Keratinocyte (primary cell): ENCODE measurements around the gene DIAPH3. TPM values are rescaled to one million over a fixed set of nuclear protein-coding genes. Genes with fewer than 3 reads are reported as not detected.

ENCODE experiments used
- DNase-seq: peaks from one replicate; pipeline ENCODE4 v3.0.0-alpha.2; 2011; ENCODE audit warnings: low read depth, missing footprints, low spot score
- FAIRE-seq: peaks from 2 replicates; lab custom pipeline; 2011; peaks lifted over from hg19 to GRCh38; lab: Jason Lieb, UNC
- H2AFZ ChIP-seq: 2 replicates; pipeline ENCODE4 v1.6.0; 2012; ENCODE audit warnings: low read length, control low read depth, inconsistent platforms; ENCODE audit not compliant: control insufficient read depth
- H3K27ac ChIP-seq: 2 replicates; pipeline ENCODE4 v1.5.1; 2011; ENCODE audit warnings: low read length; ENCODE audit not compliant: control insufficient read depth, insufficient read depth
- H3K27me3 ChIP-seq: 3 replicates; pipeline ENCODE4 v1.6.0; 2011; ENCODE audit warnings: low read length; ENCODE audit not compliant: control insufficient read depth, insufficient read depth; ENCODE audit errors: extremely low read depth
- H3K36me3 ChIP-seq, 2 experiments: 2 replicates in 1 of 2; 3 replicates in 1 of 2; pipeline ENCODE4 v1.5.1; 2011; ENCODE audit warnings: low read length in 2 of 2, mild to moderate bottlenecking in 1 of 2; ENCODE audit not compliant: control insufficient read depth in 2 of 2, insufficient read depth in 2 of 2; ENCODE audit errors: extremely low read depth in 1 of 2
- H3K4me1 ChIP-seq: 3 replicates; pipeline ENCODE4 v1.5.1; 2011; ENCODE audit warnings: low read length; ENCODE audit not compliant: control insufficient read depth, insufficient read depth; ENCODE audit errors: extremely low read depth
- H3K4me2 ChIP-seq: 3 replicates; pipeline ENCODE4 v1.6.0; 2011; ENCODE audit warnings: low read depth, low read length; ENCODE audit not compliant: control insufficient read depth, insufficient read depth; ENCODE audit errors: extremely low read depth
- H3K4me3 ChIP-seq, 3 experiments: fragments of 200-600 bp in 1 of 3; sonication (generic) in 1 of 3; 2 replicates in 2 of 3; 3 replicates in 1 of 3; pipeline ENCODE4 v1.5.1; 2011 to 2016; ENCODE audit warnings: low read length in 3 of 3, mild to moderate bottlenecking in 3 of 3, control low read depth in 2 of 3, inconsistent platforms in 1 of 3, low read depth in 1 of 3, mixed read lengths in 1 of 3, mixed run types in 1 of 3, moderate library complexity in 1 of 3; ENCODE audit not compliant: control insufficient read depth in 2 of 3, insufficient read depth in 2 of 3; ENCODE audit errors: extremely low read depth in 1 of 3
- H3K79me2 ChIP-seq: 2 replicates; pipeline ENCODE4 v1.6.0; 2012; ENCODE audit warnings: low read length; ENCODE audit not compliant: control insufficient read depth, insufficient read depth
- H3K9ac ChIP-seq: 3 replicates; pipeline ENCODE4 v1.6.0; 2011; ENCODE audit warnings: low read length; ENCODE audit not compliant: control insufficient read depth, insufficient read depth; ENCODE audit errors: extremely low read depth
- H3K9me1 ChIP-seq: 3 replicates; pipeline ENCODE4 v1.6.0; 2011; ENCODE audit warnings: low read length; ENCODE audit not compliant: control insufficient read depth, insufficient read depth; ENCODE audit errors: extremely low read depth
- H3K9me3 ChIP-seq: 2 replicates; pipeline ENCODE4 v1.5.1; 2012; ENCODE audit warnings: low read depth, low read length; ENCODE audit not compliant: control insufficient read depth
- H4K20me1 ChIP-seq: 3 replicates; pipeline ENCODE4 v1.6.0; 2011; ENCODE audit warnings: low read length; ENCODE audit not compliant: control insufficient read depth, insufficient read depth; ENCODE audit errors: extremely low read depth
- CTCF ChIP-seq, 3 experiments: IDR thresholded peaks in 1 of 3; conservative IDR thresholded peaks in 1 of 3; optimal IDR thresholded peaks in 1 of 3; 2 replicates in 2 of 3; 3 replicates in 1 of 3; pipeline versions ENCODE3 to v1.5.1; 2011; ENCODE audit warnings: low read length in 3 of 3, mild to moderate bottlenecking in 3 of 3, moderate library complexity in 2 of 3, control low read depth in 1 of 3, inconsistent platforms in 1 of 3; ENCODE audit not compliant: insufficient read depth in 2 of 3; ENCODE audit errors: extremely low read depth in 1 of 3
- EZH2 ChIP-seq: IDR thresholded peaks from one replicate; pipeline ENCODE4 v1.6.1; 2012; ENCODE audit warnings: inconsistent platforms, mild to moderate bottlenecking, low read length, moderate library complexity
- dilution Hi-C: fragments of 300-500 bp; cut with MboI; formaldehyde crosslinking; loops from one replicate; pipeline ENCODE4 v1.7.0; 2020; ENCODE audit warnings: low sequenced_read_pairs; ENCODE audit not compliant: extremely low pct_ligation_motif_present
- polyA plus RNA-seq, 5 experiments: library from polyadenylated mRNA; depleted of rRNA in 3 of 5; stranded (reverse) in 3 of 5; stranded (forward) in 1 of 5; unstranded in 1 of 5; fragments of >200 nt; gene quantifications; 1 replicate in 1 of 5; 2 replicates in 3 of 5; 3 replicates in 1 of 5; pipeline versions ENCODE4 v1.2.1 to v1.2.3, GENCODE V29; 2011 to 2012; ENCODE audit warnings: missing spikeins in 2 of 5, low read depth in 1 of 5, low replicate concordance in 1 of 5

Gene DIAPH3
- polyA plus RNA-seq, 1 donor (not counting 4 experiments of a cell fraction or from before 2014, with no cell fraction given) = 9.0 TPM

DNA sequence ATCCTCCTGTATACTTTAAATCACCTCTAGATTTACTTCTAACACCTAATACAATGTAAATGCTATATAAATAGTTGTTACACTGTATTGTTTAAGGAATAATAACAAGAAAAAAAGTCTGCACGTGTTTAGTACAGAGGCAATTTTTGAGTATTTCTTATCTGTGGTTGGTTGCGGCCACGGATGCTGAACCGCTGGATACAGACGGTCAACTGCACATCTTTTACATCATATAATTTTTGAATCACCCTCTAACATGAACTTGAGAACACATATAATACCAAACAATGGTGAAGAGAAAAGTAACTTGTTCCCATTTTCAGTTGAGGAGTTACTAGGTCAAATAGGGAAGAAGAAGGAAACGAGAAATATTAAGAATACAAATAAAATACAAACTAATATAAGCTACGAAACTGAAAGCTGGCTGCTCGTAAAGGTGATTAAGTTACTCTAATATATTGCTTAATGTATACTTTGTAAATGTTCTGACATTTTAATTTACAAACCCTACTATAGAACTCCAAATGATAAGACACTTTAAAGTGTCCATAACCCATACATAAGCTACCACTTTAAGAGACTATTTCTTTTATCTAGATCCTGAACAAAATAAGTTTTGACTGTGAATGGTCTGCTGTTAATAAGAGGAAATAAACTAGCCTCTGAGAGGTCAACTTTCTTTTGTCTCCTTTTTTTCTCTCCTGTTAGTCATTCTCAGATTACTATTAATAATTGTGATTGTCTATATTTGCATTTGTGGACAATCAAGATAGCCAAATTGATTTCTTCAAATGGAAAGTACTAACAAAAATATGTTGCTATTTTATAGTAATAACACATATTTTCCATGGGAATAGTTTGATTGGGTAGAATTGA lies 457.4 kb downstream of the DIAPH3 start:
- no peak overlapping the region for H3K9ac ChIP-seq
- H4K20me1 ChIP-seq = no peaks in the 10 kb centered on the region
- H3K4me2 ChIP-seq = no peak overlapping the region
- DNase-seq (no peak), FAIRE-seq (no peak)
- H3K4me1 ChIP-seq = no peaks in the 10 kb centered on the region
- H3K4me3 ChIP-seq = no peak overlapping the region
- no peaks in the 10 kb centered on the region for H3K27me3 ChIP-seq
- no peaks in the 10 kb centered on the region for H3K79me2 ChIP-seq
- no peaks in the 10 kb centered on the region for H3K36me3 ChIP-seq
- no peak for TF ChIP-seq CTCF (optimal IDR thresholded peaks at IDR 0.05 in 1 of 3, IDR thresholded peaks at IDR 0.05 in 1 of 3, conservative IDR thresholded peaks at IDR 0.05 in 1 of 3; ENCODE audit: extremely low read depth in 1 of 3, insufficient read depth in 2 of 3, low read length in 3 of 3)
- no peak for TF ChIP-seq EZH2
- dilution Hi-C loops = no loop called here
- H3K9me1 ChIP-seq = no peaks in the 10 kb centered on the region
- H3K27ac ChIP-seq = no peak overlapping the region
- H3K9me3 ChIP-seq = no peaks in the 10 kb centered on the region
- H2AFZ ChIP-seq = no peak overlapping the region

DNA sequence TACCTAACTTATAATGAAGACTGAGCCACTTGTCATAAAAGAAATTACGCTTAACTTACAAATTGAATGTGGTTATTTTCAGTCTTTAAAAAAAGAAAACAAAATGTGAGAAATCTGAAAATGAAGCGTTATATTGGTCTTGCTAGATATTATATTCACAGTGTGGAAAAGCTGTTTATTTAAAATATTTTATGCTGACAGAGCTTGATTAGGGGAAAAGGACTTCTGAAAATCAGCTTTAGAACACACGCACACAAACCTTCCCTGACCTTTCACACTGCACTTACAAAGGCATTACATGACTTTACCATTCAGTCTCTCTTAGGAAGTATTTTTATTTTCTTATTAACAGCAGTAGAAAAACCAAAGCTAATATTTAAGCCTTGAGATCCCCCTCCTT lies 461.5 kb downstream of the DIAPH3 start:
- dilution Hi-C loops = no loop called here

More for the DNA sequence above, 461.5 kb downstream of the DIAPH3 start:
- no peak for FAIRE-seq
- no peak for DNase-seq
- Histone ChIP-seq H3K36me3 (no peaks in the 10 kb centered on the region), H3K27me3 (no peaks in the 10 kb centered on the region), H3K9me1 (no peaks in the 10 kb centered on the region), H2AFZ (no peak overlapping the region), H3K9me3 (no peaks in the 10 kb centered on the region), H4K20me1 (no peaks in the 10 kb centered on the region), H3K9ac (no peak overlapping the region), H3K4me3 (no peak overlapping the region), H3K4me1 (no peaks in the 10 kb centered on the region), H3K79me2 (no peaks in the 10 kb centered on the region), H3K27ac (no peak overlapping the region), H3K4me2 (no peak overlapping the region)
- TF ChIP-seq EZH2 = no peak
- no peak for TF ChIP-seq CTCF (optimal IDR thresholded peaks at IDR 0.05 in 1 of 3, IDR thresholded peaks at IDR 0.05 in 1 of 3, conservative IDR thresholded peaks at IDR 0.05 in 1 of 3; ENCODE audit: extremely low read depth in 1 of 3, insufficient read depth in 2 of 3, low read length in 3 of 3)
